Cardiac septum (tissue), 1 donor: ENCODE measurements around the gene PPP3R1. TPM values are rescaled to one million over a fixed set of nuclear protein-coding genes. Genes with fewer than 3 reads are reported as not detected.

ENCODE experiments used
- DNase-seq: peaks from one replicate; pipeline ENCODE4 v3.0.0-alpha.2; 2020; ENCODE audit warnings: low spot score
- intact Hi-C: fragments of 100-400 bp; cut with DNase I; formaldehyde crosslinking; loops from one replicate; pipeline ENCODE4 v1.14.0; 2022
- total RNA-seq: library from RNA; stranded (reverse); fragmentation: NEBNext Ultra II Directional; extraction: Animal tissue kit (Norgen Biotek cat#: 25700); gene quantifications from one replicate; pipeline ENCODE4 v1.2.1, GENCODE V29; 2021
- donor health status: DM: no; HTN: no; CAD: no.

PPP3R1 gene
- total RNA-seq, 1 donor from 2014 or later, result 33.4 TPM

DNA sequence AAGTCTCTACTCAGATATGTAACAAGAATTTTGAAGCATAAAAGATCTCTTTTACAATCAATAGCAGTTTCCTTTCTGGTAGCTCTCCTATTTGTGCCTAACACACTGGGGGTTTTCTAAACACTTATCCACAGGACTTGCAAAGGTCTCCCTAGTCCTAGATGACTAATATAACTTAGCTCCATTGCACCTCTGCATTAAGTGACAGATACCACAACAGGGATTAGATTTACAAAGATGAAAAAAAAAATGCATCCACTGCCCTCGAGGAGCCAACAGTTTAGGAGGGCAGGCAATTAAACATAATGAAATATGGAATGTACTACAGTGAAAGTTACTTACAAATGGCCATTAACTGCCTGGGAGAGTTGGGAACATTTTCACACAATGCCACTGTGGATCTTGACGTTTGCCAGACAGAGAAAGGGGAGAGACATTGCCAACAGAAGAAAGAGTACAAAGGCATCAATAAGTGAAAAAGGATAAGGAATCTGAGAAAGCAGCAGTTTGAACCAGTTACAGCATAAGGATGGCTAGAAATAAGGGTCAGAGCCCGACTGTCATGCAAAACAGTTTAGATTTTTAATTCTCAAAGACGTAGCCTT lies 14.3 kb downstream of the PPP3R1 start:
- intact Hi-C loops, result no loop called here
- no peak for DNase-seq

DNA sequence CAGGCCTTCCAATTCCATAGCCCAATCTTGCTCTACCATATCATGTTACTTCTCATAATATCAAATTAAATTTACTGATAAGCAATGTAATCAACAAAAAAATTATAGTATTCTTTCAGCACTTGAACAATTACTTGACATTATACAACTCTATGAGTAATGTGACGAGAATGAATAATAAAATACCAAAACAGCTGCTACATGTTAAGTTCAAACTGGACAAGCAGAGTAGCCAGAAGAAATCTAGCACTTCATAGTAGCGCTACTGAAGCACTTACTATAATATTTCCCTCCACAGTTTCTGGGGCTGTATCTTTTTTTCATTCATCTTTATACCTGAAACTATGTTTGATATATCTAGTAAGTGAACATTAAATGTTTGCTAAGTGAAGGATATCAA lies 14.9 kb downstream of the PPP3R1 start:
- DNase-seq, result no peak
- intact Hi-C loops, result no loop called here

DNA sequence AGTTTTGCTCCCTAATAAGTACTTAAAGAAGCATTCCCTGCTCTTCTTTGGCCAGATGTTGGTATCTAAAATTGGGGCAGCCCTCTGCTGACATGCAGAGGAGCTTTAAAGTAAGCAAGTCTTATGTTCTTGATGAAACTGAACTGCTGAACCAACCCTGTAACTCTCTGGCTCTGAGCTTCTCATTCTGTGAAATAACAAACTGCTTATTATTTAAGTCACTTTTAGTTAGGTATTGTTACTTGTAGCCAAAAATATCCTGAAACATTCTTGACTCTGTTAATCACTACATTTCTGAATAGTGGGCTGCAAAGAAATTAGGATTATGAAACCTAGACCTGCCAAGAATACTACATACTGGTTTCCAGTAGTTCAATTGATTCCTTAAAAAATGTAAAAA lies 15.5 kb downstream of the PPP3R1 start:
- intact Hi-C loops, result no loop called here
- no peak for DNase-seq

GRCh38 chr2:68236103-68236734 lies 16.1 kb downstream of the PPP3R1 start:
- intact Hi-C loops, result no loop called here
- DNase-seq, result no peak

- intact Hi-C loops, result no loop called here
Observed at GRCh38 chr2:68235090-68235489, 17.2 kb downstream of the PPP3R1 start.

GRCh38 chr2:68234405-68234804 lies 17.9 kb downstream of the PPP3R1 start:
- intact Hi-C loops, result no loop called here
- DNase-seq, result no peak

More at GRCh38 chr2:68235090-68235489, 17.2 kb downstream of the PPP3R1 start:
- DNase-seq, result no peak

- DNase-seq, result no peak
- intact Hi-C loops, result no loop called here
Observed at GRCh38 chr2:68231061-68231372, 21.3 kb downstream of the PPP3R1 start.

GRCh38 chr2:68230241-68231060 lies 21.9 kb downstream of the PPP3R1 start:
- intact Hi-C loops, result no loop called here
- DNase-seq, result no peak

DNA sequence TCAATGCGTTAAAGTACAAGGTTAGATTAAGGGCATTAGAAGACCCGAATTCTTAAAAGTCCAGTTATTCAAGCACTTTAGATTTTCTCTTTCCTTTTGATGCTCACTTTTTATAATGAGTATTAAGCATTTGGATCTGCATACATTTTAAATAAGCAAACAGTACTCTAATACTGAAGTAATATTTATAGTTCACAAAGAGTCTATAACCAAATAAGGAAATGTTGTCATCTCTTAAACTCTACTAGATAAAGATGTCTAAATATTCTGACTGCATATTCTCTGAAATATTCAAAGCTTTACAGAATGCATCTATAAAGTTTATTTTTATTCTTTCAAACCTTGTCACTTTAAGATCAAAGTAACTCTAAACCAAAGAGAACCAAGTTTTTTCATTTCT lies 25.5 kb downstream of the PPP3R1 start:
- DNase-seq, result no peak
- intact Hi-C loops, result no loop called here

DNA sequence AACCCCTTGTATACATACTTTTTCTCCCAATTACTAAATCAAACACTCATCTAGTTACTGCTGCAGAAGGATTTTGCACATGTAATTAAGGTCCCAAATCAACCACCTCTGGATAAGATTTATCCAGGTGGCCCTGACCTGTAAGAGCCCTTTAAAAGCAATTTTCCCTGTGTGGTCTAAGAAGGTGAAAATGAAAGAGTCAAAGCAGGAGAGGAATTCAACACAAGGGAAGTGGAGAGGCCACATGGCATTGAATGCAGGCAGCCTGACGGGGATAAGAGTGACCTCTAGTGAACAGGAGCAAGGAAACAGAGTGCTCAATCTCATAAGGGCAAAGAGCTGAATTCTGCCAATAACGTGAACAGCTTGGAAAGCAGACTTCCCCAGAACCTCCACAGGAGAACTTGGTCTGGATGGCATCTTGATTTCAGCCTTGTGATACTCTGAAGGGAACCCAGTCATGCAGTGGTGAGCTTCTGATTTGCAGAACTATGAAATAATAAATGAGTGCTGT lies 27.2 kb downstream of the PPP3R1 start:
- intact Hi-C loops, result no loop called here
- DNase-seq, result no peak

GRCh38 chr2:68223419-68223818 lies 28.9 kb downstream of the PPP3R1 start:
- intact Hi-C loops, result no loop called here

GRCh38 chr2:68222287-68222686 lies 30.0 kb downstream of the PPP3R1 start:
- no peak for DNase-seq
- intact Hi-C loops, result no loop called here

More at GRCh38 chr2:68223419-68223818, 28.9 kb downstream of the PPP3R1 start:
- DNase-seq, result no peak

DNA sequence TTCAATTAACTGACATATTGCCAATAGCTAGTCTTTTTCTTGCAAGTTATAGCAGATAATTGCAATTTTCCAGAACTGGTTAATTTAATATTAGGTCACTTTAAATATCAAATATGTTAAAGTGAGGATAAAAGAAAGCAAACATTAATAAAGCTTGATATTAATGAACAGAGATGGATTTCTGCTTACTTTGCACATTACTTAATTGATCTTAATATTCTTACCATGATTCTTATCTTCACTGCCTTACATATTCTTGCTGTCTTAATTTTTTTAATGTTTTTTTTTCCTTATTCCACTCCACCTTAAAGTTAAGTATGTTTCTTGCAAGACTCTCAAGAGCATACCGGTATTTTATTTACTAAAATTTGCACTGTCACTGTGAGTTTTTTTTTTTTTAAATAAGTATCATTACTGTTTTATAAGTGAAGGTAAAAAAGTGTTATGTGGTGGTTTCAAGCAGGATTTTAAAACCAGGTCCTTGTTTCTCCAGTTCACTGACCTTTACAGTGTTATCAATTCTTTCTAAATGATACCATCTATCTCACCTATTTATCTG lies 33.9 kb downstream of the PPP3R1 start:
- no peak for DNase-seq
- intact Hi-C loops, result no loop called here

- DNase-seq, result no peak
- intact Hi-C loops, result no loop called here
Observed at GRCh38 chr2:68217729-68218128, 34.6 kb downstream of the PPP3R1 start.

DNA sequence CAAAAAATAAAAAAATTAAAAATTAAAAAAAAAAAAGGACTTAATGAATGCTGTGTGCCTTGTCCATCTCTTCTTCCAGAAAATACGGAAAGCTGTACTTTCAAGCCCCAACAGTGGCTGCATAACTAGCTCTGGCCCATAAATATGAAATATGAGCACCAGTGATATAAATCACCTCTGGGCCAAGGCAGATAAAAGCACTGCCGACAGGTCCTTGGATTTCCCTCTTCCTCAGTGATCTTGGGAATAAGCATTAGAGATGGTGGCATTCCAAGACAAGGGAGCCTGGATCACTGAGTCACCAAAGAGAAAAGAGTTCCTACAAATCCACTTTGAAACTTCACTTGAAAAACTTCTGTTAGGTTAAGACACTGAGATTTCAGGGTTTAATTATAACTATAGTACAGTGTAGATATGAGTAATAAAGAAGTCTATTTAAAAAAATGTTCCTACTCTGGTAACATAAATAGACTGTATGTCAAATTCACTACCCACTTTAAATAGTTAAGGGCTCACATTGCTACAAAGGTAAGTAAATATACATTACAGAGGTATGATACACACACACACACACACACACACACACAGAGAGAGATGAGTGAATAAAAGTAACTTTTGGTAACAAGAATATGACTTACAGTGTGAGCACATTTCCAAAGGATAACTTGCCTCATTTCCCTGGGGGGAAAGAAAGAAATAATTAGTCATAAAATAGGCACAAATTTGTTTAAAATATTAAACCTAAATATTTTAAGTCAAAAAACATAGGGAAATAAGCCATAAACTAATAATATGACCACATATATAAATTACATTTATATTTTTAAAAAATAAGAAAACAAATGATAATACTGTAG lies 35.6 kb downstream of the PPP3R1 start:
- DNase-seq, result no peak
- intact Hi-C loops, result no loop called here

DNA sequence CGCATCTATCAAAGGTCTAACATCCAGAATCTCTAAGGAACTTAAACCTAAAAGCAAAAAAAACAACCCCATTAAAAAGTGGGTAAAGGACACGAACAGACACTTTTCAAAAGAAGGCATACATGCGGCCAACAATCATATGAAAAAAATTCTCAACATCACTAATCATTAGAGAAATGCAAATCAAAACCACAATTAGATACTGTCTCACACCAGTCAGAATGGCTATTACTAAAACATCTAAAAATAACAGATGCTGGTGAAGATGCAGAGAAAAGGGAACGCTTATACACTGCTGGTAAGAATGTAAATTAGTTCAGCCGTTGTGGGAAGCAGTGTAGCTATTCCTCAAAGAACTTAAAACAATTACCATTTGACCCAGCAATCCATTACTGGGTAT lies 38.0 kb downstream of the PPP3R1 start:
- intact Hi-C loops, result no loop called here
- DNase-seq, result no peak

GRCh38 chr2:68206793-68207192 lies 45.5 kb downstream of the PPP3R1 start:
- no peak for DNase-seq
- intact Hi-C loops, result no loop called here

- no peak for DNase-seq
- intact Hi-C loops, result no loop called here
Observed at GRCh38 chr2:68203587-68203986, 48.7 kb downstream of the PPP3R1 start.

DNA sequence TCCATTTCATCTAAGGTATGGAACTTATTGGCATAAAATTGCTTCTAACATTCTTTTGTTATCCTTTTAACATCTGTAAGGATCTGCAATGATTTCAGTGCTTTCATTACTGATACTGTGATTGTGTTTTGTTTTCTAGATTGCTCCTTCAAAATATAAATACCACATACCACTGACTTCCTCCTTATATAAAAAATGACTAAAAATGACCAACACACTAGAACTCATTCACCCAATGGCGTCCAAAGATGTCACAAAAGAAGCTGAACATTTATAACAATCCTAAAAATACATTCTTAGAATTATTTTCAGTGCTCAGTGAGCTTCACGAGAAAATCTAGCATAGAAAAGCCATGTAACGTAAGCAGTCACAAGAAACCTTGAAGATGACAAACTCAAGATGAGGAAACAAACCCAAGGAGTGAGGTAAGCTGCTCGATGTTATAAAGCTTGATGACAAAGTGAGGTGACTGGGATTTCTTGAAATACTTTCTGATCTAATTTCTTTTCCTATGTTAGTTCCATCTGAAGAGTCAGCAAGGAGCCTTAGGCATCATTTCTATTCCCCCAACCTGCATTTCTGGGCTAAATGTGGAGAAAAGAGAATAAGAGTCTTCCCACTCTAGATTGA lies 52.1 kb downstream of the PPP3R1 start:
- no peak for DNase-seq
- intact Hi-C loops, result no loop called here
